Kidney (tissue), 22 donors: Measurements from ENCODE around the gene PALM. TPM values are rescaled to one million over a fixed set of nuclear protein-coding genes. Genes with fewer than 3 reads are reported as not detected.

Experiments
- DNase-seq, 5 donors: peaks; one replicate each; pipeline ENCODE4 v3.0.0-alpha.2; 2013 to 2020
- FAIRE-seq: peaks from 2 replicates; lab custom pipeline; 2012; peaks lifted over from hg19 to GRCh38; lab: Jason Lieb, UNC
- H3K27ac ChIP-seq, 2 donors: one replicate each; pipeline ENCODE4 v1.7.0; 2013; ENCODE audit warnings: low read depth in 2 of 2, low read length in 2 of 2, inconsistent platforms in 1 of 2
- H3K27me3 ChIP-seq: one replicate; pipeline ENCODE4 v1.7.1; 2013; ENCODE audit warnings: low read length, inconsistent platforms; ENCODE audit not compliant: control insufficient read depth, insufficient read depth
- H3K36me3 ChIP-seq, 3 donors: one replicate each; pipeline versions ENCODE4 v1.7.0 to v1.7.1; 2013; ENCODE audit warnings: low read length in 3 of 3, control low read depth in 1 of 3, inconsistent platforms in 1 of 3; ENCODE audit not compliant: insufficient read depth in 3 of 3, control insufficient read depth in 2 of 3
- H3K4me1 ChIP-seq, 3 donors: one replicate each; pipeline versions ENCODE4 v1.7.0 to v1.7.1; 2013; ENCODE audit warnings: low read length in 3 of 3, inconsistent platforms in 1 of 3, low read depth in 1 of 3; ENCODE audit not compliant: control insufficient read depth in 2 of 3, insufficient read depth in 2 of 3
- H3K4me3 ChIP-seq, 3 donors: one replicate each; pipeline versions ENCODE4 v1.7.0 to v1.8.1; 2013; ENCODE audit warnings: low read length in 3 of 3, control low read depth in 1 of 3, inconsistent platforms in 1 of 3
- H3K9ac ChIP-seq, 3 donors: one replicate each; pipeline versions ENCODE4 v1.7.0 to v1.7.1; 2013; ENCODE audit warnings: low read length in 3 of 3, control low read depth in 1 of 3, inconsistent platforms in 1 of 3
- H3K9me3 ChIP-seq, 3 donors: one replicate each; pipeline versions ENCODE4 v1.7.0 to v1.7.1; 2013; ENCODE audit warnings: low read length in 3 of 3, control low read depth in 1 of 3, inconsistent platforms in 1 of 3; ENCODE audit not compliant: control insufficient read depth in 2 of 3, insufficient read depth in 1 of 3
- CTCF ChIP-seq: IDR thresholded peaks from 3 replicates; pipeline ENCODE4 v1.5.1; 2012; ENCODE audit warnings: mild to moderate bottlenecking, moderate library complexity, borderline replicate concordance; ENCODE audit not compliant: insufficient read depth; ENCODE audit errors: extremely low read depth
- intact Hi-C: fragments of 100-400 bp; cut with DNase I; formaldehyde crosslinking; loops from one replicate; pipeline ENCODE4 v1.11.1; 2022
- long read RNA-seq, 10 donors: library from polyadenylated mRNA in 1 of 10; unstranded in 1 of 10; transcript quantifications; one replicate each; pipeline ENCODE4 v2.0.0 and lab custom pipeline, GENCODE V29; 2021 to 2026
- polyA plus RNA-seq: library from polyadenylated mRNA; stranded (reverse); fragments of 350-450 nt; fragmentation: Illumina TruSeq; extraction: RNeasy Lipid Tissue Mini Kit (QIAGEN cat#74804); gene quantifications from one replicate; pipeline ENCODE4 v1.2.3, GENCODE V29; 2014; ENCODE audit warnings: low read depth, low replicate concordance; ENCODE audit not compliant: insufficient read depth
- total RNA-seq: library from RNA; stranded (reverse); fragmentation: NEBNext Ultra II Directional; extraction: Animal tissue kit (Norgen Biotek cat#: 25700); gene quantifications from one replicate; pipeline ENCODE4 v1.2.1, GENCODE V29; 2021
- donor health status: control.
- donor health status: control.
- donor health status: control.
- donor health status: control.
- donor health status: control.
- donor health status: DM: yes; HTN: yes; CAD: no.
- donor health status: Normal renal cell carcinoma (clear cell type).

Gene PALM
- total RNA-seq (49.4 TPM), polyA plus RNA-seq (92.3 TPM)
- long read RNA-seq, donor 1, transcript PALM-207 (3 exons, 2,137 nt): minor isoform, 6 of 24 reads
- long read RNA-seq, donor 1, transcript PALM-201 (8 exons, 2,755 nt): major isoform, 13 of 24 reads
- long read RNA-seq, donor 1, partial matches to known transcripts: 0 of 24 reads
- long read RNA-seq, donor 1, other reads (novel, unspliced or antisense): 0 of 24 reads
- long read RNA-seq, donor 2, partial matches to known transcripts: 0 of 10 reads
- long read RNA-seq, donor 2, other reads (novel, unspliced or antisense): 0 of 10 reads
- long read RNA-seq, donor 3, transcript PALM-201 (8 exons, 2,755 nt): major isoform, 7 of 21 reads
- long read RNA-seq, donor 3, transcript PALM-202 (9 exons, 2,725 nt): major isoform, 7 of 21 reads
- long read RNA-seq, donor 3, partial matches to known transcripts: 0 of 21 reads
- long read RNA-seq, donor 3, other reads (novel, unspliced or antisense): 0 of 21 reads
- long read RNA-seq, donor 4, transcript PALM-202 (9 exons, 2,725 nt): major isoform, 6 of 13 reads
- long read RNA-seq, donor 4, transcript PALM-207 (3 exons, 2,137 nt): minor isoform, 5 of 13 reads
- long read RNA-seq, donor 4, partial matches to known transcripts: 0 of 13 reads
- long read RNA-seq, donor 4, other reads (novel, unspliced or antisense): 0 of 13 reads
- long read RNA-seq, donor 5, partial matches to known transcripts: 0 of 1 reads
- long read RNA-seq, donor 5, other reads (novel, unspliced or antisense): 0 of 1 reads
- long read RNA-seq, donor 6, transcript PALM-207 (3 exons, 2,137 nt): major isoform, 6 of 11 reads
- long read RNA-seq, donor 6, partial matches to known transcripts: 0 of 11 reads
- long read RNA-seq, donor 6, other reads (novel, unspliced or antisense): 0 of 11 reads
- long read RNA-seq, donor 7, partial matches to known transcripts: 2 of 29 reads
- long read RNA-seq, donor 7, other reads (novel, unspliced or antisense): 22 of 29 reads
- long read RNA-seq, donor 8, transcript PALM-201 (8 exons, 2,755 nt): major isoform, 11 of 18 reads
- long read RNA-seq, donor 8, partial matches to known transcripts: 0 of 18 reads
- long read RNA-seq, donor 8, other reads (novel, unspliced or antisense): 0 of 18 reads
- long read RNA-seq, donor 9, partial matches to known transcripts: 0 of 10 reads
- long read RNA-seq, donor 9, other reads (novel, unspliced or antisense): 0 of 10 reads
- long read RNA-seq, donor 10, transcript PALM-201 (8 exons, 2,755 nt): major isoform, 7 of 10 reads
- long read RNA-seq, donor 10, partial matches to known transcripts: 0 of 10 reads
- long read RNA-seq, donor 10, other reads (novel, unspliced or antisense): 0 of 10 reads

DNA sequence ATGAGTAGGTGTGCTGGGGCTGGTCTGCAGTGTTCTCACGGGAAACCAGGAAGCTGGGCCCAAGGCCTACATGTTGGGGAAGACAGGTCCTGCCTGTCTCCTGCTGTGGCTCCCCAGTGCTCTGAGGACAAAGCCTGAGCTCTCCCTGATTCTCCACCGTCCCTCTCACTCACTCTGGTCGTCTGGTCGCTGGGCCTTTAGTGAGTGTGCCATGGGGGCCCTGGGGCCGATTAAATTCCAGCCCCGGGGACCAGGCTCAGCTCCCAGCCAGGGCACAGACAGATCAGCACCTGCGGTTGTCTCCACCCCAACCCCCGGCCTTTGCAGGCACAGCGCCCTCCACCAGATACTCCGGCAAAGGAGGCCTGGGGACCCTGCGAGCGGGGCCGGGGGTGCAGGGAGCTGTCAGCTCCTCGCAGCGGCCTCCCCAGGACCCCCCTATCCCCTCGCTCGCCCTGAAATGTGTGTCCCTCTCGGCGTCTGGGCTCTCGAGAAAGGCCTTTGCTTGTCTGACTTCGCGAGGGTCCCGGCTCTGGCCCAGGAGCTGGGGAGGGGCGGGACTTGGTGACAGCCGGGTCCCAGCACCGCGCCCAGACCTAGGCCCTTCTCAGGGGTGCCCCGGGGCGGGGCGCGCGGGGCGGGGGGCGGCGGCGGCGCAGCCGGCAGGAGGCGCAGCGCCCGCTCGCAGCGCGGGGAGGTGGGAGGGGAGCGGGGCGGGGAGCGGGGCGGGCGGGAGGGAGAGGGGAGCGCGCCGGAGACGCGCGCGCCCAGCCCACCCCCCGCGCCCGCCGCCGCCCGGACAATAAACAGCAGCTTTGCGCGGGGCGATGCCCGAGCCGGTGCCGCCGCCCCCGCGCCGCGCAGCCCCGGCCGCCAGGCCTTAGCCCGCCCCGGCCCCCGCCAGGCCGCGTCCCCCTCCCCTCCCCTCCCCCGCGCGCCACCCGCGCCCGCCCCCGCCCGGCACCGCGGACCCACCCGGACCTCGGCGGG, at the start of gene PALM:
TSS of gene PALM (plus strand) at position 782 of the 990 bp plus-strand sequence. CDS start 212 bp downstream, outside the sequence.
- DNase-seq (peak in 4 of 5 donors; percentile 50 to 84 (median 70)), FAIRE-seq (no peak)
- TF ChIP-seq CTCF: no peak
- Histone ChIP-seq H3K27ac (peak within 1 kb of the TSS; percentile 13 to 67), H3K9ac (peak within 1 kb of the TSS in 1 of 3 donors; percentile 51), H3K4me1 (peaks cover 0 to 4% (median 0%) of the 10 kb centered on the region in 3 donors), H3K36me3 (no peaks in the 10 kb centered on the region), H3K9me3 (no peaks in the 10 kb centered on the region), H3K4me3 (peak within 1 kb of the TSS in 1 of 3 donors; percentile 37), H3K27me3 (no peaks in the 10 kb centered on the region)
- intact Hi-C loops: no loop called here

- TF ChIP-seq CTCF: no peak
- Histone ChIP-seq H3K4me3 (peak overlapping the region in 2 of 3 donors; percentile 43 to 75), H3K9ac (peak overlapping the region in 2 of 3 donors; percentile 20 to 78), H3K36me3 (no peaks in the 10 kb centered on the region), H3K27me3 (no peaks in the 10 kb centered on the region), H3K27ac (peak overlapping the region; percentile 42 to 74), H3K9me3 (no peaks in the 10 kb centered on the region), H3K4me1 (peaks cover 0 to 48% (median 10%) of the 10 kb centered on the region in 3 donors)
- intact Hi-C loops: no loop called here
- no peak for DNase-seq
- FAIRE-seq: no peak
Observed at GRCh38 chr19:660793-661426, 47.8 kb upstream of the PALM start.
